K562 (cell line): ENCODE results near the gene COPA. TPM values are rescaled to one million over a fixed set of nuclear protein-coding genes. Genes with fewer than 3 reads are reported as not detected.

Experiments
- BRD9 ChIP-seq: fragments of 450-650 bp; IDR thresholded peaks from 2 replicates; pipeline ENCODE4 v1.6.1; 2018; ENCODE audit warnings: low read depth; ENCODE audit not compliant: partially characterized antibody
- CBX8 ChIP-seq: fragments of 200-600 bp; sonication (generic); IDR thresholded peaks from 2 replicates; pipeline ENCODE4 v1.6.1; 2012; ENCODE audit warnings: borderline replicate concordance, mixed run types, low read depth, mild to moderate bottlenecking, moderate library complexity, mixed read lengths, low read length, control low read depth, inconsistent platforms; ENCODE audit not compliant: poor library complexity, severe bottlenecking; ENCODE audit errors: extremely low read depth
- CHAMP1 ChIP-seq: fragments of 450-650 bp; IDR thresholded peaks from 2 replicates; pipeline ENCODE4 v1.6.1; 2016; ENCODE audit warnings: mild to moderate bottlenecking
- CREB3 ChIP-seq: fragments of 450-650 bp; conservative IDR thresholded peaks from 2 replicates; pipeline ENCODE4 v1.6.1; 2016; ENCODE audit warnings: missing genetic modification characterization, low read depth, mild to moderate bottlenecking, missing compliant biosample characterization, moderate library complexity
- ELK1 ChIP-seq: sonication (generic); formaldehyde crosslinking; IDR thresholded peaks from 2 replicates; pipeline ENCODE4 v1.8.1; 2022; ENCODE audit warnings: missing genetic modification reagents
- ERF ChIP-seq: fragments of 450-650 bp; formaldehyde crosslinking; IDR thresholded peaks from 2 replicates; pipeline ENCODE4 v1.4.0; 2020; ENCODE audit warnings: mild to moderate bottlenecking, mixed read lengths
- KLF13 ChIP-seq: fragments of 450-650 bp; IDR thresholded peaks from 2 replicates; pipeline ENCODE4 v1.6.1; 2016; ENCODE audit warnings: missing genetic modification characterization, low read depth, mild to moderate bottlenecking, missing compliant biosample characterization, moderate library complexity, borderline replicate concordance
- MBD2 ChIP-seq: sonication (generic); IDR thresholded peaks from 2 replicates; pipeline ENCODE4 v1.6.1; 2016; ENCODE audit warnings: low read depth, borderline replicate concordance
- MIER1 ChIP-seq: fragments of 450-650 bp; IDR thresholded peaks from 2 replicates; pipeline ENCODE4 v1.6.1; 2016; ENCODE audit warnings: antibody characterized with exemption, mild to moderate bottlenecking, low read depth
- MTA2 ChIP-seq: fragments of 450-650 bp; IDR thresholded peaks from 2 replicates; pipeline ENCODE4 v1.6.1; 2016; ENCODE audit warnings: low read depth
- NFXL1 ChIP-seq: fragments of 450-650 bp; formaldehyde crosslinking; IDR thresholded peaks from 2 replicates; pipeline ENCODE4 v1.4.0; 2021; ENCODE audit warnings: mild to moderate bottlenecking
- PBX2 ChIP-seq, 2 experiments: IDR thresholded peaks in 1 of 2; conservative IDR thresholded peaks in 1 of 2; 2 replicates each; pipeline ENCODE4 v1.6.1; 2016; ENCODE audit warnings: low read depth in 2 of 2, mild to moderate bottlenecking in 1 of 2, missing compliant biosample characterization in 1 of 2, missing genetic modification characterization in 1 of 2, moderate library complexity in 1 of 2
- POLR2H ChIP-seq: IDR thresholded peaks from 2 replicates; pipeline ENCODE4 v1.6.1; 2016; ENCODE audit warnings: missing genetic modification characterization, low read depth, mild to moderate bottlenecking, control low read depth, missing compliant biosample characterization, moderate library complexity
- POLR3A ChIP-seq: IDR thresholded peaks from 2 replicates; pipeline ENCODE4 v1.6.1; 2011; ENCODE audit warnings: borderline replicate concordance, mild to moderate bottlenecking, moderate library complexity; ENCODE audit not compliant: insufficient read length, insufficient read depth; ENCODE audit errors: extremely low read depth
- SETDB1 ChIP-seq: IDR thresholded peaks from one replicate; pipeline ENCODE4 v1.6.1; 2012; ENCODE audit warnings: low read length, control low read depth, inconsistent platforms
- SMARCA4 ChIP-seq: fragments of 450-650 bp; IDR thresholded peaks from 2 replicates; pipeline ENCODE4 v1.6.1; 2016
- ZC3H8 ChIP-seq: fragments of 450-650 bp; IDR thresholded peaks from 2 replicates; pipeline ENCODE4 v1.6.1; 2017
- ZNF324 ChIP-seq: fragments of 250-450 bp; sonication (Bioruptor Pico); IDR thresholded peaks from 2 replicates; pipeline ENCODE4 v1.4.0; 2020; ENCODE audit warnings: mild to moderate bottlenecking
- ZNF717 ChIP-seq: fragments of 250-450 bp; sonication (Bioruptor Pico); IDR thresholded peaks from 2 replicates; pipeline ENCODE4 v1.5.0; 2021
- ZNF77 ChIP-seq: fragments of 250-450 bp; sonication (Bioruptor Pico); IDR thresholded peaks from 2 replicates; pipeline ENCODE4 v1.5.0; 2020
- polyA plus RNA-seq, 8 experiments: library from polyadenylated mRNA; depleted of rRNA in 4 of 8; stranded (reverse) in 5 of 8; unstranded in 3 of 8; fragments of >200 nt; fragmentation: Nextera tagmentation in 2 of 8; fragmentation: Illumina TruSeq in 1 of 8; extraction: Ambion mirVana in 2 of 8; extraction: Trizol in 1 of 8; gene quantifications; 2 replicates each; pipeline versions ENCODE4 v1.2.1 to v1.2.3, GENCODE V29; 2011 to 2014; ENCODE audit warnings: inconsistent platforms in 1 of 8, missing spikeins in 1 of 8
- total RNA-seq, 7 experiments: library from RNA; depleted of rRNA in 6 of 7; stranded (reverse); fragments of >200 nt in 6 of 7; fragmentation: Illumina TruSeq in 2 of 7; extraction: Trizol in 2 of 7; gene quantifications; 2 replicates each; pipeline versions ENCODE4 v1.2.1 to v1.2.3, GENCODE V29; 2011 to 2021; ENCODE audit warnings: low replicate concordance in 1 of 7

Gene COPA
- total and polyA plus RNA-seq, 9 of the 15 experiments (the other 6 are each of a cell fraction or from before 2014, with no cell fraction given), result 49.8 to 222 (median 110) TPM

GRCh38 chr1:160362168-160362957 is 19.3 kb upstream of the COPA start (continued):
- TF ChIP-seq PBX2 (CRISPR knock-in tag; IDR thresholded peaks at IDR 0.05; ENCODE audit: low read depth) (0 out of 2 replicates have a peak, but pooled peaks have one; percentile 23), PBX2 (tag; conservative IDR thresholded peaks at IDR 0.05; ENCODE audit: low read depth) (peak; percentile 93), ZNF77 (CRISPR knock-in tag) (no peak), MIER1 (no peak), MBD2 (no peak), BRD9 (peak; percentile 81), CBX8 (no peak), ERF (no peak), CHAMP1 (no peak), CREB3 (no peak), KLF13 (tag) (no peak), ELK1 (CRISPR knock-in tag) (no peak), POLR2H (tag) (peak; percentile 85), MTA2 (no peak; the same call in 1 of the 2 replicates), SMARCA4 (peak; percentile 88), ZC3H8 (no peak), NFXL1 (CRISPR knock-in tag) (no peak), ZNF324 (CRISPR knock-in tag) (no peak; the same call in 1 of the 2 replicates), ZNF717 (no peak), POLR3A (no peak), SETDB1 (no peak)
